CD4-positive, alpha-beta memory T cell (primary cell): ENCODE data around the gene FAM120A. TPM values are rescaled to one million over a fixed set of nuclear protein-coding genes. Genes with fewer than 3 reads are reported as not detected.

ENCODE experiments used
- CTCF ChIA-PET: fragments of 350-600 bp; sonication (Branson Sonifier 250); formaldehyde crosslinking; loops from one replicate; lab custom pipeline; 2021; ENCODE audit warnings: inconsistent platforms; ENCODE audit not compliant: partially characterized antibody; lab: Charles Lee
- POLR2A ChIA-PET: fragments of 350-600 bp; sonication (Branson Sonifier 250); formaldehyde crosslinking; loops from one replicate; lab custom pipeline; 2021; ENCODE audit not compliant: partially characterized antibody; lab: Charles Lee
- DNase-seq, 5 donors: peaks; one replicate each; pipeline versions ENCODE4 v3.0.0 to v3.0.0-alpha.2; 2020 to 2022; ENCODE audit warnings: mixed read lengths in 1 of 5
- H3K27ac ChIP-seq: one replicate; pipeline ENCODE4 v1.7.0; 2013; ENCODE audit warnings: low read depth, low read length
- H3K27me3 ChIP-seq: 2 replicates; pipeline ENCODE4 v1.7.0; 2013; ENCODE audit warnings: mild to moderate bottlenecking, low read length, moderate library complexity; ENCODE audit not compliant: insufficient read depth
- H3K36me3 ChIP-seq: 2 replicates; pipeline ENCODE4 v1.7.0; 2013; ENCODE audit warnings: mild to moderate bottlenecking, low read length, moderate library complexity; ENCODE audit not compliant: insufficient read depth
- H3K4me1 ChIP-seq: 2 replicates; pipeline ENCODE4 v1.7.0; 2013; ENCODE audit warnings: mild to moderate bottlenecking, low read length, moderate library complexity; ENCODE audit not compliant: insufficient read depth
- H3K4me3 ChIP-seq, 2 donors: one replicate each; pipeline ENCODE4 v1.7.0; 2013; ENCODE audit warnings: low read length in 2 of 2, mild to moderate bottlenecking in 1 of 2
- H3K9me3 ChIP-seq, 2 donors: one replicate each; pipeline ENCODE4 v1.7.0; 2013; ENCODE audit warnings: low read length in 2 of 2, control low read depth in 1 of 2; ENCODE audit not compliant: control insufficient read depth in 1 of 2
- H3K27ac Mint-ChIP-seq, 7 donors: one replicate each; pipeline ENCODE4 v1.8.0; 2020 to 2021; ENCODE audit warnings: mixed read lengths in 7 of 7, mild to moderate bottlenecking in 6 of 7, inconsistent platforms in 3 of 7, moderate library complexity in 3 of 7
- H3K27me3 Mint-ChIP-seq, 2 donors: one replicate each; pipeline ENCODE4 v1.8.0; 2020 to 2021; ENCODE audit warnings: mixed read lengths in 2 of 2
- H3K36me3 Mint-ChIP-seq, 2 donors: one replicate each; pipeline ENCODE4 v1.8.0; 2020 to 2021; ENCODE audit warnings: mixed read lengths in 2 of 2, inconsistent platforms in 1 of 2, mild to moderate bottlenecking in 1 of 2
- H3K4me1 Mint-ChIP-seq, 4 donors: one replicate each; pipeline ENCODE4 v1.8.0; 2020 to 2021; ENCODE audit warnings: mixed read lengths in 4 of 4, mild to moderate bottlenecking in 1 of 4
- H3K4me3 Mint-ChIP-seq, 8 donors: one replicate each; pipeline ENCODE4 v1.8.0; 2020 to 2021; ENCODE audit warnings: mixed read lengths in 8 of 8, mild to moderate bottlenecking in 7 of 8, moderate library complexity in 6 of 8, inconsistent platforms in 3 of 8
- H3K9me3 Mint-ChIP-seq, 8 donors: one replicate each; pipeline ENCODE4 v1.8.0; 2020 to 2021; ENCODE audit warnings: mixed read lengths in 8 of 8, mild to moderate bottlenecking in 5 of 8, inconsistent platforms in 3 of 8, moderate library complexity in 1 of 8
- intact Hi-C: fragments of 100-400 bp; cut with micrococcal nuclease; formaldehyde crosslinking; loops from one replicate; pipeline ENCODE4 v1.15.1; 2023
- polyA plus RNA-seq, 2 donors: library from polyadenylated mRNA; unstranded; fragments of 300-500 nt; fragmentation: Illumina TruSeq; gene quantifications; one replicate each; pipeline ENCODE4 v1.2.3, GENCODE V29; 2021
- total RNA-seq, 2 experiments: library from RNA; stranded (reverse); gene quantifications; one replicate each; pipeline ENCODE4 v1.2.3, GENCODE V29; 2021

The FAM120A gene
- total and polyA plus RNA-seq, 4 experiments from 2014 or later = 6.2 to 88.5 (median 49.9) TPM

GRCh38 chr9:93488244-93488643 is 36.8 kb downstream of the FAM120A start:
- ChIA-PET POLR2A (no interaction called here), CTCF (no interaction called here)
- H3K4me1 Mint-ChIP-seq = peaks cover 23 to 60% (median 39%) of the 10 kb centered on the region in 4 donors

GRCh38 chr9:93491593-93492232 is 40.2 kb downstream of the FAM120A start:
- Mint-ChIP-seq H3K27me3 (no peaks in the 10 kb centered on the region), H3K36me3 (peaks cover 38 to 74% of the 10 kb centered on the region in 2 donors), H3K4me3 (no peak overlapping the region), H3K27ac (peak overlapping the region in 1 of 7 donors; percentile 37), H3K9me3 (no peaks in the 10 kb centered on the region), H3K4me1 (peaks cover 23 to 58% (median 43%) of the 10 kb centered on the region in 4 donors)
- H3K27ac ChIP-seq = no peak overlapping the region
- no peaks in the 10 kb centered on the region for H3K9me3 ChIP-seq
- no peak overlapping the region for H3K4me3 ChIP-seq
- H3K4me1 ChIP-seq = peaks cover 8% of the 10 kb centered on the region
- intact Hi-C loops = no loop called here
- H3K36me3 ChIP-seq = peaks cover 16% of the 10 kb centered on the region
- no peaks in the 10 kb centered on the region for H3K27me3 ChIP-seq
- ChIA-PET CTCF (no interaction called here), POLR2A (no interaction called here)
- DNase-seq = no peak

More at GRCh38 chr9:93488244-93488643, 36.8 kb downstream of the FAM120A start:
- peaks cover 8% of the 10 kb centered on the region for H3K4me1 ChIP-seq
- peaks cover 41 to 60% of the 10 kb centered on the region in 2 donors for H3K36me3 Mint-ChIP-seq
- peak overlapping the region in 1 of 8 donors; percentile 6 for H3K4me3 Mint-ChIP-seq
- no peaks in the 10 kb centered on the region for H3K27me3 Mint-ChIP-seq
- no peaks in the 10 kb centered on the region for H3K27me3 ChIP-seq
- H3K27ac Mint-ChIP-seq = peak overlapping the region in 2 of 7 donors; percentile 5 to 10
- intact Hi-C loops = no loop called here
- no peak for DNase-seq
- H3K27ac ChIP-seq = no peak overlapping the region
- H3K36me3 ChIP-seq = peaks cover 8% of the 10 kb centered on the region
- H3K4me3 ChIP-seq = no peak overlapping the region
- H3K9me3 Mint-ChIP-seq = no peaks in the 10 kb centered on the region
- no peaks in the 10 kb centered on the region for H3K9me3 ChIP-seq

GRCh38 chr9:93492327-93492726 is 40.8 kb downstream of the FAM120A start:
- intact Hi-C loops = no loop called here
- ChIA-PET CTCF (no interaction called here), POLR2A (no interaction called here)
- Mint-ChIP-seq H3K4me1 (peaks cover 21 to 58% (median 41%) of the 10 kb centered on the region in 4 donors), H3K27ac (peak overlapping the region in 3 of 7 donors; percentile 11 to 48 (median 18)), H3K9me3 (no peaks in the 10 kb centered on the region), H3K36me3 (peaks cover 35 to 78% of the 10 kb centered on the region in 2 donors), H3K4me3 (no peak overlapping the region), H3K27me3 (no peaks in the 10 kb centered on the region)
- peaks cover 21% of the 10 kb centered on the region for H3K36me3 ChIP-seq
- DNase-seq = no peak
- H3K4me3 ChIP-seq = no peak overlapping the region
- peaks cover 8% of the 10 kb centered on the region for H3K4me1 ChIP-seq
- no peaks in the 10 kb centered on the region for H3K9me3 ChIP-seq
- H3K27me3 ChIP-seq = no peaks in the 10 kb centered on the region
- no peak overlapping the region for H3K27ac ChIP-seq

- H3K4me3 ChIP-seq = no peak overlapping the region
- Mint-ChIP-seq H3K9me3 (no peaks in the 10 kb centered on the region), H3K4me3 (no peak overlapping the region), H3K4me1 (peaks cover 14 to 47% (median 31%) of the 10 kb centered on the region in 4 donors), H3K27ac (no peak overlapping the region), H3K27me3 (no peaks in the 10 kb centered on the region), H3K36me3 (peaks cover 31 to 76% of the 10 kb centered on the region in 2 donors)
- no peak overlapping the region for H3K27ac ChIP-seq
- POLR2A ChIA-PET = no interaction called here
- H3K4me1 ChIP-seq = peaks cover 8% of the 10 kb centered on the region
- H3K9me3 ChIP-seq = no peaks in the 10 kb centered on the region
- CTCF ChIA-PET = interaction anchor here (0.6 kb wide), 1 partner anchor 24 kb away, joined by 3 read pairs; no protein-coding TSS in a partner anchor
- no peaks in the 10 kb centered on the region for H3K27me3 ChIP-seq
- peaks cover 33% of the 10 kb centered on the region for H3K36me3 ChIP-seq
- intact Hi-C loops = no loop called here
- DNase-seq = no peak
Measured at GRCh38 chr9:93493949-93494348, 42.5 kb downstream of the FAM120A start.

GRCh38 chr9:93496285-93496684 is 44.8 kb downstream of the FAM120A start:
- Histone ChIP-seq H3K27me3 (no peaks in the 10 kb centered on the region), H3K4me1 (peaks cover 16% of the 10 kb centered on the region), H3K9me3 (no peaks in the 10 kb centered on the region), H3K4me3 (no peak overlapping the region), H3K27ac (no peak overlapping the region), H3K36me3 (peaks cover 33% of the 10 kb centered on the region)
- Mint-ChIP-seq H3K27me3 (no peaks in the 10 kb centered on the region), H3K9me3 (no peaks in the 10 kb centered on the region), H3K27ac (peak overlapping the region in 5 of 7 donors; percentile 13 to 62 (median 43)), H3K36me3 (peaks cover 37 to 76% of the 10 kb centered on the region in 2 donors), H3K4me3 (no peak overlapping the region), H3K4me1 (peaks cover 26 to 48% (median 39%) of the 10 kb centered on the region in 4 donors)
- intact Hi-C loops = no loop called here
- DNase-seq = no peak
- ChIA-PET CTCF (no interaction called here), POLR2A (interaction anchor here (1.1 kb wide), 1 partner anchor 43 kb away, joined by 3 read pairs; the partner anchor contains the start of gene FAM120AOS)

- H3K4me3 ChIP-seq = peak overlapping the region; percentile 52 to 74
- no peak for DNase-seq
- peaks cover 24% of the 10 kb centered on the region for H3K36me3 ChIP-seq
- ChIA-PET POLR2A (interaction anchor here (1.2 to 2.3 kb wide), 2 partner anchors 49 to 66 kb away, joined by 4 to 6 read pairs; partner anchors contain the start of gene FAM120A), CTCF (interaction anchor here (1.1 kb wide), 1 partner anchor 66 kb away, joined by 5 read pairs; no protein-coding TSS in a partner anchor)
- H3K4me1 ChIP-seq = peaks cover 34% of the 10 kb centered on the region
- Mint-ChIP-seq H3K9me3 (no peaks in the 10 kb centered on the region), H3K4me1 (peaks cover 42 to 66% (median 56%) of the 10 kb centered on the region in 4 donors), H3K27ac (peak overlapping the region; percentile 76 to 97 (median 95)), H3K36me3 (peaks cover 45 to 60% of the 10 kb centered on the region in 2 donors), H3K4me3 (peak overlapping the region; percentile 85 to 96 (median 93)), H3K27me3 (no peaks in the 10 kb centered on the region)
- H3K27ac ChIP-seq = peak overlapping the region; percentile 61
- no peaks in the 10 kb centered on the region for H3K27me3 ChIP-seq
- intact Hi-C loops = loop anchor here (5.0 kb wide), 1 partner anchor 48 kb away; the partner anchor contains the start of genes FAM120A and FAM120AOS
- no peaks in the 10 kb centered on the region for H3K9me3 ChIP-seq
Measured at GRCh38 chr9:93500571-93501298, 49.2 kb downstream of the FAM120A start.
